NCI-H2171 treated with DMSO at 0.1 percent for 48 hours (cell line): Measurements from ENCODE around the gene GRAMD1B.
A peak's percentile ranks its signal among the peaks of the same experiment; 100 is the strongest.

Experiments
- DNase-seq: peaks from one replicate; lab custom pipeline; 2025; lab: John Stamatoyannopoulos, UW

Gene GRAMD1B

GRCh38 chr11:123409456-123410217, 20.4 kb upstream of the GRAMD1B start:
- DNase-seq: peak; percentile 41

- no peak for DNase-seq
Observed at GRCh38 chr11:123410218-123410549, 19.9 kb upstream of the GRAMD1B start.

GRCh38 chr11:123413636-123414035, 16.4 kb upstream of the GRAMD1B start:
- no peak for DNase-seq

GRCh38 chr11:123416566-123416965, 13.5 kb upstream of the GRAMD1B start:
- DNase-seq: no peak

- no peak for DNase-seq
Observed at GRCh38 chr11:123418351-123419114, 11.5 kb upstream of the GRAMD1B start.

GRCh38 chr11:123419731-123420452, 10.2 kb upstream of the GRAMD1B start:
- DNase-seq: no peak

GRCh38 chr11:123421589-123421988, 8.5 kb upstream of the GRAMD1B start:
- DNase-seq: no peak

GRCh38 chr11:123425367-123425766, 4.7 kb upstream of the GRAMD1B start:
- DNase-seq: no peak

GRCh38 chr11:123426789-123427188, 3.3 kb upstream of the GRAMD1B start:
- peak; percentile 74 for DNase-seq

GRCh38 chr11:123427405-123427804, 2.7 kb upstream of the GRAMD1B start:
- no peak for DNase-seq

- DNase-seq: no peak
Observed at GRCh38 chr11:123428116-123428715, 1.9 kb upstream of the GRAMD1B start.

GRCh38 chr11:123429336-123429735, 733 bp upstream of the GRAMD1B start:
- DNase-seq: no peak

- DNase-seq: peak; percentile 19
Observed at GRCh38 chr11:123430721-123431497, 840 bp downstream of the GRAMD1B start.

GRCh38 chr11:123431619-123432018, 1.6 kb downstream of the GRAMD1B start:
- DNase-seq: no peak

GRCh38 chr11:123434262-123434661, 4.2 kb downstream of the GRAMD1B start:
- DNase-seq: no peak

- no peak for DNase-seq
Observed at GRCh38 chr11:123434911-123435310, 4.8 kb downstream of the GRAMD1B start.

- DNase-seq: no peak
Observed at GRCh38 chr11:123437236-123437979, 7.3 kb downstream of the GRAMD1B start.

- no peak for DNase-seq
Observed at GRCh38 chr11:123438131-123438627, 8.1 kb downstream of the GRAMD1B start.

GRCh38 chr11:123439616-123440015, 9.5 kb downstream of the GRAMD1B start:
- no peak for DNase-seq

GRCh38 chr11:123441161-123441560, 11.1 kb downstream of the GRAMD1B start:
- DNase-seq: no peak
